ENCODE data around the gene DDIAS.

DNA sequence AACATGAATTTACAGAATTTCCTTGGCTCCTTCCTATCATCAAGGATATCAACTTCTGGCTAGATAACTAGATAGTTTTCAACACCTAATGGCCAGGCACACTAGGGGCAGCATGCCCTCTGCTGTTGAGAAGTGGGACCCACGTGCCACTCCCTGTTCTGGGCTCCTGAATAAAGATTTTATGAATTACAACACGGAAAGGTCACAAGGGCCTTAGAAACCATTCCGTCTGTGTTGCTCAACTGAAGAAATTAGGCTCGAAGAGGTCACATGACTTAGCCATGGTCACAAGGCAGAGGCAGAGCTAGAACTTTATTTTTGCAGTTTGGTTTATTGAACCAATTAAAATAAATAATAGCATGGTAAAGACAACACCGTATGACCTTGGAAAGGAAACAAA lies 37.3 kb upstream of the DDIAS start:
- TF ChIP-seq, protein P1, sequence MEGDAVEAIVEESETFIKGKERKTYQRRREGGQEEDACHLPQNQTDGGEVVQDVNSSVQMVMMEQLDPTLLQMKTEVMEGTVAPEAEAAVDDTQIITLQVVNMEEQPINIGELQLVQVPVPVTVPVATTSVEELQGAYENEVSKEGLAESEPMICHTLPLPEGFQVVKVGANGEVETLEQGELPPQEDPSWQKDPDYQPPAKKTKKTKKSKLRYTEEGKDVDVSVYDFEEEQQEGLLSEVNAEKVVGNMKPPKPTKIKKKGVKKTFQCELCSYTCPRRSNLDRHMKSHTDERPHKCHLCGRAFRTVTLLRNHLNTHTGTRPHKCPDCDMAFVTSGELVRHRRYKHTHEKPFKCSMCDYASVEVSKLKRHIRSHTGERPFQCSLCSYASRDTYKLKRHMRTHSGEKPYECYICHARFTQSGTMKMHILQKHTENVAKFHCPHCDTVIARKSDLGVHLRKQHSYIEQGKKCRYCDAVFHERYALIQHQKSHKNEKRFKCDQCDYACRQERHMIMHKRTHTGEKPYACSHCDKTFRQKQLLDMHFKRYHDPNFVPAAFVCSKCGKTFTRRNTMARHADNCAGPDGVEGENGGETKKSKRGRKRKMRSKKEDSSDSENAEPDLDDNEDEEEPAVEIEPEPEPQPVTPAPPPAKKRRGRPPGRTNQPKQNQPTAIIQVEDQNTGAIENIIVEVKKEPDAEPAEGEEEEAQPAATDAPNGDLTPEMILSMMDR (conservative IDR thresholded peaks at IDR 0.05; ENCODE audit: low read length), result peak; percentile 90
- TF ChIP-seq EZH2phosphoT487 (IDR thresholded peaks at IDR 0.05; ENCODE audit: borderline replicate concordance), result no peak
